ENCODE data around the gene BCAR3. TPM values are rescaled to one million over a fixed set of nuclear protein-coding genes. Genes with fewer than 3 reads are reported as not detected.

BCAR3 gene
- total RNA-seq, 1 donor from 2014 or later, result 0.61 TPM

DNA sequence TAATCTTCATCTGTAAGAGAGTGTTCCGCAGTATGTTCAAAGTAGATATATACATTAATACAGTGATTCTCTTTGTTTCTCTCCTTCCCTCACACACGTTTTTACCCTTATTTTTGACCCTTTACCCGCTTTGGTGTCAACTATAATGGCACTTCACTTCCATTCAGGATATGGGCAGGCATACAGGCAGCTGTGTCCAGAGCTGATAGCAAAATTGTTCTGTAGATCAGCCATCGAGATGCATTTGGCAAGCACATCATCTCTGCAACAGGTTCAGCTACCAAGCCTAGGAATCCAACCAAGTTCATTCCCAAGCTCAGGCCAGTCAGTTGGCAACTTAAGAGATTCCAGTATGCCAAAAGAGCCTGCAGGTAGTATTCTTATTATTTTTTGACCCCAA lies 158.9 kb downstream of the BCAR3 start:
- Mint-ChIP-seq H3K9me3 (no peaks in the 10 kb centered on the region), H3K4me3 (no peak overlapping the region), H3K4me1 (no peaks in the 10 kb centered on the region), H3K27me3 (peaks cover 16% of the 10 kb centered on the region), H3K27ac (no peak overlapping the region), H3K36me3 (ENCODE audit: low read depth) (no peaks in the 10 kb centered on the region)
- DNase-seq, result no peak
- intact Hi-C loops (cut with micrococcal nuclease), result no loop called here

DNA sequence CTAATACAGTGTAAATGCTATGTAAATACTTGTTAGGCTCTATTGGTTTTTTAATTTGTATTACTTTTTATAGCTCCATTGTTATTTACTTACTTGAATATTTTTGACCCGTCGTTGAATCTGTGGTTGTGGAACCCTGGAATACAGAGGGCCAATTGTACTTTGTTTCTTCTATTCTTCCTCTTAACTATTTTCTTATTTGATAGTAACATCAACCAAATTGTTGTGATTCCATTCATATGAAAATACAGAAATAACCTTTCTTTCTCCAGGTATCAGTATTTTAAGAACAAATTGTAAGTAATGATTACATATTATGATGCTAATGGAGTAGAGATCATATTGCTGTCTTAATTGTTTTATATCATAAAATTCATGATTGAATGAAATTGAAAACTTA lies 160.0 kb downstream of the BCAR3 start:
- no peaks in the 10 kb centered on the region for H3K36me3 Mint-ChIP-seq (ENCODE audit: low read depth)
- no peak overlapping the region for H3K27ac Mint-ChIP-seq
- no peaks in the 10 kb centered on the region for H3K9me3 Mint-ChIP-seq
- H3K4me1 Mint-ChIP-seq, result no peaks in the 10 kb centered on the region
- peaks cover 15% of the 10 kb centered on the region for H3K27me3 Mint-ChIP-seq
- intact Hi-C loops (cut with micrococcal nuclease), result no loop called here
- H3K4me3 Mint-ChIP-seq, result no peak overlapping the region
- no peak for DNase-seq

DNA sequence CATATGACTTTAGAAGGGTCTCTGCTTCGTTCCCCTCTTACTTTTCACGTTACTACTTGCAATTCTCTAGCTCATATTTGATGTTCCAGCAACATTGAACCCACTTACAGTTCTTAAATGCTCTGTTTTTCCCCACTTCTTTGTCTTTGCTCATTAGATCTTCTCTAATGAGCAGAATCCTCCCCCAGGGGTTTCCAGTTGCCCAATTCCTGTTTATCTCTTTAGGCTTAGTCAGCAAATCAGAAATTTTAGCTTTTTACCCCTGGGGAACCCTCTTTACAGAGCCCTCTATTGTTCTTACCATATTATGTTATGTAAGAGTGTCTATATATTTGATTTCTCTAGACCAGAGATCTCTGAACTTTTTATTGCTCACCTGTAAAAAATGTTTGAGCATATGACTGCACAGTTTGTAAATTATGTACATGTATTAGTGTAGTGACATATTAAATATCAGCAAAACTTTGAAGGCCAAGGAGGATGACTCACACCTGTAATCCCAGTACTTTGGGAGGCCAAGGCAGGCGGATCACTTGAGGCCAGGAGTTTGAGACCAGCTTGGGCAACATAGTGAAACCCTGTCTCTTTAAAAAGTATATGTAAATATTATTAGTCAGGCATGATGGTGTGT lies 162.3 kb downstream of the BCAR3 start:
- DNase-seq, result no peak
- H3K4me3 Mint-ChIP-seq, result no peak overlapping the region
- H3K4me1 Mint-ChIP-seq, result no peaks in the 10 kb centered on the region
- no peaks in the 10 kb centered on the region for H3K9me3 Mint-ChIP-seq
- peaks cover 12% of the 10 kb centered on the region for H3K27me3 Mint-ChIP-seq
- intact Hi-C loops (cut with micrococcal nuclease), result no loop called here
- no peaks in the 10 kb centered on the region for H3K36me3 Mint-ChIP-seq (ENCODE audit: low read depth)
- H3K27ac Mint-ChIP-seq, result no peak overlapping the region

DNA sequence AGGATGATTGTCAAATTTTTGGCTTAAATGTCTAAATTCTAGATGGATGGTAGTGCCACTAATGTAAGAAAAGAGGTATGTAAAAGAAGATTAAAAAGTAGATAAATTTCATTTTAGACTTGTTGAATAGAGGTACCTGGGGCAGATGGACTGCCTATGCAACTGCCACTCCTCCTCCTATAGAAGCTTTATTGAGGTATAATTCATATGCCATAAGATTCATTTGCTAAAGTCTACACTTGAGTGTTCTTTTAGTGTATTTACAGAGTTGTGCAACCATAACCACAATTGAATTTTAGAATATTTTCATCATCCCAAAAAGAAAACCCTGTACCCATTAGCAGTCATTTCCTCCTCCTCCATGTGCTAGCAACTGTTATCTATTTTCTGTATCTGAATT lies 163.1 kb downstream of the BCAR3 start:
- Mint-ChIP-seq H3K27ac (no peak overlapping the region), H3K27me3 (peaks cover 12% of the 10 kb centered on the region), H3K4me3 (no peak overlapping the region), H3K36me3 (ENCODE audit: low read depth) (no peaks in the 10 kb centered on the region), H3K9me3 (no peaks in the 10 kb centered on the region), H3K4me1 (no peaks in the 10 kb centered on the region)
- intact Hi-C loops (cut with micrococcal nuclease), result no loop called here
- DNase-seq, result no peak

DNA sequence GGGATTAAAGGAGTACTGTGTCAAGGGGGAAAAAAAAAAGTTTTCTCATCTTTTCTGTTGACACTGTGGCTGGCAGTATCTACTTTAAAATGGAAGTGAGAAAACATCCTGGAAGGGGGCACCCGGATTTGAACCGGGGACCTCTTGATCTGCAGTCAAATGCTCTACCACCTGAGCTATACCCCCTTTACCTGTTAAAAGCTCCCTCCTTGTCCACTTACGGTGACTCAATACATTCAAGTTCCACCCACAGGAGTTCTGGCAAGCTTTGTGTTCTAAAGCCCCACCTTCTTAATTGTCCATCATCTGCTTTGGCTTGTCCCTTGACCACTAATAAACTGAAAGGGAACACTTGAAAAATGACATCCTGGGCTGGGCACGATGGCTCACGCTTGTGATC lies 165.5 kb downstream of the BCAR3 start:
- Mint-ChIP-seq H3K27ac (no peak overlapping the region), H3K4me1 (no peaks in the 10 kb centered on the region)
- no peak for DNase-seq

More for the DNA sequence above, 165.5 kb downstream of the BCAR3 start:
- intact Hi-C loops (cut with micrococcal nuclease), result no loop called here
- no peaks in the 10 kb centered on the region for H3K9me3 Mint-ChIP-seq
- H3K4me3 Mint-ChIP-seq, result no peak overlapping the region
- H3K27me3 Mint-ChIP-seq, result peaks cover 8% of the 10 kb centered on the region
- H3K36me3 Mint-ChIP-seq (ENCODE audit: low read depth), result no peaks in the 10 kb centered on the region

Other genes with a start within 250 kb of the BCAR3 start
- gene FNBP1L, start 233.7 kb downstream of the BCAR3 start, total RNA-seq, result 0.14 and 0.24 TPM in 2 replicates
- 85.4 and 89.9 TPM in 2 replicates for gene DNTTIP2, start 197.4 kb upstream of the BCAR3 start, total RNA-seq
- 20.9 and 22.4 TPM in 2 replicates for gene GCLM, start 227.6 kb upstream of the BCAR3 start, total RNA-seq